BLaER1 (cell line): ENCODE measurements around the gene ACOXL.

Experiments
- H3K27ac ChIP-seq: shearing (Covaris generic); formaldehyde crosslinking; 2 replicates; pipeline ENCODE4 v1.8.1; 2022
- H3K27me3 ChIP-seq: shearing (Covaris generic); formaldehyde crosslinking; 2 replicates; pipeline ENCODE4 v1.8.1; 2022
- H3K36me3 ChIP-seq: shearing (Covaris generic); formaldehyde crosslinking; 2 replicates; pipeline ENCODE4 v1.8.1; 2022
- H3K4me1 ChIP-seq: shearing (Covaris generic); formaldehyde crosslinking; 2 replicates; pipeline ENCODE4 v1.8.1; 2022
- H3K4me2 ChIP-seq: shearing (Covaris generic); formaldehyde crosslinking; 2 replicates; pipeline ENCODE4 v1.8.1; 2022
- H3K4me3 ChIP-seq: shearing (Covaris generic); formaldehyde crosslinking; 2 replicates; pipeline ENCODE4 v1.8.1; 2022
- H3K9ac ChIP-seq: shearing (Covaris generic); formaldehyde crosslinking; 2 replicates; pipeline ENCODE4 v1.8.1; 2022
- H3K9me3 ChIP-seq: shearing (Covaris generic); formaldehyde crosslinking; 2 replicates; pipeline ENCODE4 v1.8.1; 2022
- H4K20me1 ChIP-seq: shearing (Covaris generic); formaldehyde crosslinking; 2 replicates; pipeline ENCODE4 v1.8.1; 2022
- Cebpa-rat ChIP-seq: shearing (Covaris generic); IDR thresholded peaks from 2 replicates; pipeline ENCODE4 v1.8.1; 2022

ACOXL gene

GRCh38 chr2:110927526-110927925 is 195.2 kb downstream of the ACOXL start:
- Histone ChIP-seq H3K4me1 (peaks cover 4% of the 10 kb centered on the region), H4K20me1 (no peaks in the 10 kb centered on the region), H3K36me3 (0 out of 2 replicates have a peak, but pooled peaks cover 4% of the 10 kb centered on the region), H3K27ac (no peak overlapping the region), H3K4me3 (no peak overlapping the region), H3K9me3 (peaks cover 56% of the 10 kb centered on the region), H3K4me2 (no peak overlapping the region), H3K27me3 (no peaks in the 10 kb centered on the region), H3K9ac (no peak overlapping the region)
- no peak for TF ChIP-seq Cebpa-rat

GRCh38 chr2:110929528-110929927 is 197.2 kb downstream of the ACOXL start:
- TF ChIP-seq Cebpa-rat = no peak
- H3K4me1 ChIP-seq = no peaks in the 10 kb centered on the region
- 0 out of 2 replicates have a peak, but pooled peaks cover 4% of the 10 kb centered on the region for H3K36me3 ChIP-seq
- H3K27ac ChIP-seq = no peak overlapping the region
- no peak overlapping the region for H3K4me2 ChIP-seq
- peaks cover 56% of the 10 kb centered on the region for H3K9me3 ChIP-seq
- H4K20me1 ChIP-seq = no peaks in the 10 kb centered on the region
- H3K9ac ChIP-seq = no peak overlapping the region
- H3K27me3 ChIP-seq = no peaks in the 10 kb centered on the region
- no peak overlapping the region for H3K4me3 ChIP-seq

- no peak overlapping the region for H3K9ac ChIP-seq
- H3K9me3 ChIP-seq = peaks cover 51% of the 10 kb centered on the region
- no peaks in the 10 kb centered on the region for H3K27me3 ChIP-seq
- H4K20me1 ChIP-seq = no peaks in the 10 kb centered on the region
- no peak for TF ChIP-seq Cebpa-rat
- H3K27ac ChIP-seq = no peak overlapping the region
- H3K4me1 ChIP-seq = no peaks in the 10 kb centered on the region
- no peak overlapping the region for H3K4me2 ChIP-seq
- 0 out of 2 replicates have a peak, but pooled peaks cover 4% of the 10 kb centered on the region for H3K36me3 ChIP-seq
- H3K4me3 ChIP-seq = no peak overlapping the region
Observed at GRCh38 chr2:110931648-110932047, 199.3 kb downstream of the ACOXL start.

GRCh38 chr2:110933420-110933819 is 201.0 kb downstream of the ACOXL start:
- H4K20me1 ChIP-seq = no peaks in the 10 kb centered on the region
- peaks cover 33% of the 10 kb centered on the region for H3K9me3 ChIP-seq
- H3K27ac ChIP-seq = no peak overlapping the region
- H3K4me1 ChIP-seq = no peaks in the 10 kb centered on the region
- TF ChIP-seq Cebpa-rat = no peak
- 0 out of 2 replicates have a peak, but pooled peaks cover 4% of the 10 kb centered on the region for H3K36me3 ChIP-seq
- H3K4me2 ChIP-seq = no peak overlapping the region
- H3K27me3 ChIP-seq = no peaks in the 10 kb centered on the region
- no peak overlapping the region for H3K4me3 ChIP-seq
- no peak overlapping the region for H3K9ac ChIP-seq

GRCh38 chr2:110934948-110935347 is 202.6 kb downstream of the ACOXL start:
- Histone ChIP-seq H3K4me1 (peaks cover 12% of the 10 kb centered on the region), H3K36me3 (no peaks in the 10 kb centered on the region), H4K20me1 (no peaks in the 10 kb centered on the region), H3K27me3 (no peaks in the 10 kb centered on the region), H3K4me3 (no peak overlapping the region), H3K27ac (no peak overlapping the region), H3K4me2 (no peak overlapping the region), H3K9ac (no peak overlapping the region), H3K9me3 (peaks cover 18% of the 10 kb centered on the region)
- TF ChIP-seq Cebpa-rat = no peak

GRCh38 chr2:110940376-110940910 is 208.1 kb downstream of the ACOXL start:
- Histone ChIP-seq H3K9me3 (peaks cover 3% of the 10 kb centered on the region; the same call in 1 of the 2 replicates), H3K27ac (peak overlapping the region; percentile 24; the same call in 1 of the 2 replicates), H3K4me1 (peaks cover 27% of the 10 kb centered on the region), H3K4me3 (no peak overlapping the region), H3K9ac (peak overlapping the region; percentile 37; the same call in 1 of the 2 replicates), H3K4me2 (peak overlapping the region; percentile 66), H3K36me3 (no peaks in the 10 kb centered on the region), H4K20me1 (no peaks in the 10 kb centered on the region), H3K27me3 (no peaks in the 10 kb centered on the region)
- no peak for TF ChIP-seq Cebpa-rat

GRCh38 chr2:110941226-110941625 is 208.9 kb downstream of the ACOXL start:
- no peaks in the 10 kb centered on the region for H3K36me3 ChIP-seq
- TF ChIP-seq Cebpa-rat = no peak
- no peak overlapping the region for H3K27ac ChIP-seq
- H3K9ac ChIP-seq = no peak overlapping the region
- peak overlapping the region; percentile 66 for H3K4me2 ChIP-seq
- no peaks in the 10 kb centered on the region for H4K20me1 ChIP-seq
- H3K9me3 ChIP-seq = peaks cover 6% of the 10 kb centered on the region; the same call in 1 of the 2 replicates
- H3K4me3 ChIP-seq = no peak overlapping the region
- no peaks in the 10 kb centered on the region for H3K27me3 ChIP-seq
- H3K4me1 ChIP-seq = peaks cover 27% of the 10 kb centered on the region

- Histone ChIP-seq H3K9ac (no peak overlapping the region), H3K27ac (no peak overlapping the region), H3K36me3 (no peaks in the 10 kb centered on the region), H3K27me3 (no peaks in the 10 kb centered on the region), H4K20me1 (no peaks in the 10 kb centered on the region), H3K9me3 (peaks cover 10% of the 10 kb centered on the region; the same call in 1 of the 2 replicates), H3K4me3 (no peak overlapping the region), H3K4me1 (peaks cover 35% of the 10 kb centered on the region), H3K4me2 (no peak overlapping the region)
- no peak for TF ChIP-seq Cebpa-rat
Observed at GRCh38 chr2:110943070-110943634, 210.8 kb downstream of the ACOXL start.

GRCh38 chr2:110946902-110947301 is 214.5 kb downstream of the ACOXL start:
- no peak overlapping the region for H3K4me3 ChIP-seq
- no peak for TF ChIP-seq Cebpa-rat
- H3K4me1 ChIP-seq = peaks cover 8% of the 10 kb centered on the region
- H3K27ac ChIP-seq = no peak overlapping the region
- peak overlapping the region; percentile 13 for H3K4me2 ChIP-seq
- H3K27me3 ChIP-seq = no peaks in the 10 kb centered on the region
- H4K20me1 ChIP-seq = no peaks in the 10 kb centered on the region
- no peak overlapping the region for H3K9ac ChIP-seq
- H3K36me3 ChIP-seq = no peaks in the 10 kb centered on the region
- H3K9me3 ChIP-seq = peaks cover 10% of the 10 kb centered on the region; the same call in 1 of the 2 replicates

- Histone ChIP-seq H3K36me3 (no peaks in the 10 kb centered on the region), H3K4me1 (peaks cover 8% of the 10 kb centered on the region), H3K9me3 (peaks cover 10% of the 10 kb centered on the region; the same call in 1 of the 2 replicates), H3K9ac (no peak overlapping the region), H3K4me3 (no peak overlapping the region), H3K27me3 (no peaks in the 10 kb centered on the region), H4K20me1 (no peaks in the 10 kb centered on the region), H3K4me2 (no peak overlapping the region), H3K27ac (no peak overlapping the region)
- TF ChIP-seq Cebpa-rat = no peak
Observed at GRCh38 chr2:110948027-110948674, 215.8 kb downstream of the ACOXL start.
